Measurements from ENCODE around the gene PHEX.

DNA sequence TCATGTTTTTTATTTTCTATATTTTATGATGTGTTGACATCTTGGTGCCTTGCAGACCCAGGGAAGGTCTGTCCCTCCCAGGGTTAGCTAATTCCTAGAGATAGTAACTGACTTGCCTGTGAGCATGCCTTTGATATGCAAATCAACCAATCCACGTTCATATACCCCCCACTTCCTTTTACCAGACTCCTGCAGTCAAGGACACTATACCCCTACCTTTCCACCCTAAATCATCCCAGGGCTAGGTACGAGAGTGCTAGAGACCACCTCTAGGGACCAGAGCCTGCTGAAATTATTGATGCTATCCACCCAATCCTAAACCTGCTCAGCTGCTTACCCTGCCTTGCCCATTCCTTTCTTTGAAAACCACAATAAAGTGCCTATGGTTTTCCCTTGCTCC, 7.5 kb upstream of the PHEX start:
- TF ChIP-seq, protein P1, sequence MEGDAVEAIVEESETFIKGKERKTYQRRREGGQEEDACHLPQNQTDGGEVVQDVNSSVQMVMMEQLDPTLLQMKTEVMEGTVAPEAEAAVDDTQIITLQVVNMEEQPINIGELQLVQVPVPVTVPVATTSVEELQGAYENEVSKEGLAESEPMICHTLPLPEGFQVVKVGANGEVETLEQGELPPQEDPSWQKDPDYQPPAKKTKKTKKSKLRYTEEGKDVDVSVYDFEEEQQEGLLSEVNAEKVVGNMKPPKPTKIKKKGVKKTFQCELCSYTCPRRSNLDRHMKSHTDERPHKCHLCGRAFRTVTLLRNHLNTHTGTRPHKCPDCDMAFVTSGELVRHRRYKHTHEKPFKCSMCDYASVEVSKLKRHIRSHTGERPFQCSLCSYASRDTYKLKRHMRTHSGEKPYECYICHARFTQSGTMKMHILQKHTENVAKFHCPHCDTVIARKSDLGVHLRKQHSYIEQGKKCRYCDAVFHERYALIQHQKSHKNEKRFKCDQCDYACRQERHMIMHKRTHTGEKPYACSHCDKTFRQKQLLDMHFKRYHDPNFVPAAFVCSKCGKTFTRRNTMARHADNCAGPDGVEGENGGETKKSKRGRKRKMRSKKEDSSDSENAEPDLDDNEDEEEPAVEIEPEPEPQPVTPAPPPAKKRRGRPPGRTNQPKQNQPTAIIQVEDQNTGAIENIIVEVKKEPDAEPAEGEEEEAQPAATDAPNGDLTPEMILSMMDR (IDR thresholded peaks at IDR 0.05; ENCODE audit: insufficient read depth, low read length) = no peak
- TF ChIP-seq POLR2AphosphoS5 (IDR thresholded peaks at IDR 0.05; ENCODE audit: low read depth) = no peak
- TF ChIP-seq, protein P2, sequence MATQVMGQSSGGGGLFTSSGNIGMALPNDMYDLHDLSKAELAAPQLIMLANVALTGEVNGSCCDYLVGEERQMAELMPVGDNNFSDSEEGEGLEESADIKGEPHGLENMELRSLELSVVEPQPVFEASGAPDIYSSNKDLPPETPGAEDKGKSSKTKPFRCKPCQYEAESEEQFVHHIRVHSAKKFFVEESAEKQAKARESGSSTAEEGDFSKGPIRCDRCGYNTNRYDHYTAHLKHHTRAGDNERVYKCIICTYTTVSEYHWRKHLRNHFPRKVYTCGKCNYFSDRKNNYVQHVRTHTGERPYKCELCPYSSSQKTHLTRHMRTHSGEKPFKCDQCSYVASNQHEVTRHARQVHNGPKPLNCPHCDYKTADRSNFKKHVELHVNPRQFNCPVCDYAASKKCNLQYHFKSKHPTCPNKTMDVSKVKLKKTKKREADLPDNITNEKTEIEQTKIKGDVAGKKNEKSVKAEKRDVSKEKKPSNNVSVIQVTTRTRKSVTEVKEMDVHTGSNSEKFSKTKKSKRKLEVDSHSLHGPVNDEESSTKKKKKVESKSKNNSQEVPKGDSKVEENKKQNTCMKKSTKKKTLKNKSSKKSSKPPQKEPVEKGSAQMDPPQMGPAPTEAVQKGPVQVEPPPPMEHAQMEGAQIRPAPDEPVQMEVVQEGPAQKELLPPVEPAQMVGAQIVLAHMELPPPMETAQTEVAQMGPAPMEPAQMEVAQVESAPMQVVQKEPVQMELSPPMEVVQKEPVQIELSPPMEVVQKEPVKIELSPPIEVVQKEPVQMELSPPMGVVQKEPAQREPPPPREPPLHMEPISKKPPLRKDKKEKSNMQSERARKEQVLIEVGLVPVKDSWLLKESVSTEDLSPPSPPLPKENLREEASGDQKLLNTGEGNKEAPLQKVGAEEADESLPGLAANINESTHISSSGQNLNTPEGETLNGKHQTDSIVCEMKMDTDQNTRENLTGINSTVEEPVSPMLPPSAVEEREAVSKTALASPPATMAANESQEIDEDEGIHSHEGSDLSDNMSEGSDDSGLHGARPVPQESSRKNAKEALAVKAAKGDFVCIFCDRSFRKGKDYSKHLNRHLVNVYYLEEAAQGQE (IDR thresholded peaks at IDR 0.05; ENCODE audit: insufficient replicate concordance, low read depth) = no peak
